IMR-90 (cell line): ENCODE results near the gene NISCH. TPM values are rescaled to one million over a fixed set of nuclear protein-coding genes. Genes with fewer than 3 reads are reported as not detected.

Source experiments
- ATAC-seq: fragments of 200-7000 bp; cut with Tn5 transposase; 2 replicates; pipeline ENCODE4 v1.9.1; 2020; ENCODE audit warnings: low read depth, mild to moderate bottlenecking, moderate library complexity
- BruUV-seq: library from RNA; stranded (reverse); fragments of 400-500 nt; replicated peaks from 2 replicates; lab custom pipeline; 2021; lab: Mats Ljungman, UMichigan
- CTCF ChIA-PET: fragments of 300-600 bp; formaldehyde crosslinking; extraction: SDS; loops from one replicate; lab custom pipeline; 2021; ENCODE audit warnings: antibody characterized with exemption; lab: Yijun Ruan, JAX
- POLR2A ChIA-PET: fragments of 300-600 bp; sonication (Branson Sonifier 250); formaldehyde crosslinking; loops from one replicate; lab custom pipeline; 2022; ENCODE audit warnings: antibody characterized with exemption; ENCODE audit not compliant: unreplicated experiment; lab: Charles Lee
- DNase-seq: peaks from one replicate; pipeline ENCODE4 v3.0.0; 2013
- H2AFZ ChIP-seq: replicated peaks from 2 replicates; pipeline ENCODE3; 2013; ENCODE audit warnings: low read length, mild to moderate bottlenecking; ENCODE audit not compliant: poor library complexity
- H2AK5ac ChIP-seq: 2 replicates; pipeline ENCODE4 v1.6.1; 2013; ENCODE audit warnings: low read depth, low read length, inconsistent platforms
- H2AK9ac ChIP-seq: replicated peaks from 2 replicates; pipeline ENCODE3; 2013; ENCODE audit warnings: mild to moderate bottlenecking, low read depth, low read length, moderate library complexity; ENCODE audit not compliant: poor library complexity
- H2BK120ac ChIP-seq: 2 replicates; pipeline ENCODE4 v1.6.1; 2013; ENCODE audit warnings: low read depth, low read length, inconsistent platforms
- H2BK15ac ChIP-seq: 3 replicates; pipeline ENCODE4 v1.6.1; 2013; ENCODE audit warnings: low read depth, low read length, inconsistent platforms
- H2BK20ac ChIP-seq: 2 replicates; pipeline ENCODE4 v1.6.1; 2013; ENCODE audit warnings: low read depth, mild to moderate bottlenecking, inconsistent platforms, low read length, moderate library complexity
- H2BK5ac ChIP-seq: 2 replicates; pipeline ENCODE4 v1.6.1; 2013; ENCODE audit warnings: mild to moderate bottlenecking, low read depth, low read length, inconsistent platforms; ENCODE audit not compliant: poor library complexity, severe bottlenecking
- H3K14ac ChIP-seq: replicated peaks from 2 replicates; pipeline ENCODE4 v1.6.1; 2013; ENCODE audit warnings: low read depth, low read length, inconsistent platforms
- H3K18ac ChIP-seq: 2 replicates; pipeline ENCODE4 v1.6.1; 2013; ENCODE audit warnings: low read depth, low read length, control low read depth
- H3K23ac ChIP-seq: 2 replicates; pipeline ENCODE4 v1.6.1; 2013; ENCODE audit warnings: low read depth, low read length, inconsistent platforms
- H3K27ac ChIP-seq: 2 replicates; pipeline ENCODE4 v1.5.1; 2013; ENCODE audit warnings: mild to moderate bottlenecking, control low read depth, low read length; ENCODE audit not compliant: insufficient read depth
- H3K27me3 ChIP-seq: 2 replicates; pipeline ENCODE4 v1.6.1; 2013; ENCODE audit warnings: low read length; ENCODE audit not compliant: control insufficient read depth, insufficient read depth
- H3K36me3 ChIP-seq: 2 replicates; pipeline ENCODE4 v1.6.1; 2013; ENCODE audit warnings: low read length, mixed read lengths; ENCODE audit not compliant: control insufficient read depth, insufficient read depth
- H3K4ac ChIP-seq: 2 replicates; pipeline ENCODE4 v1.6.1; 2013; ENCODE audit warnings: low read depth, low read length, inconsistent platforms
- H3K4me1 ChIP-seq: 2 replicates; pipeline ENCODE4 v1.6.1; 2013; ENCODE audit warnings: low read length, mixed read lengths; ENCODE audit not compliant: control insufficient read depth, insufficient read depth
- H3K4me2 ChIP-seq: 2 replicates; pipeline ENCODE4 v1.6.1; 2013; ENCODE audit warnings: low read depth, mild to moderate bottlenecking, control low read depth, low read length, moderate library complexity
- H3K4me3 ChIP-seq: 2 replicates; pipeline ENCODE4 v1.5.1; 2013; ENCODE audit warnings: low read depth, mild to moderate bottlenecking, control low read depth, low read length, moderate library complexity; ENCODE audit not compliant: insufficient read depth
- H3K56ac ChIP-seq: 2 replicates; pipeline ENCODE4 v1.6.1; 2013; ENCODE audit warnings: low read length, inconsistent platforms; ENCODE audit not compliant: insufficient read depth; ENCODE audit errors: extremely low read depth
- H3K79me1 ChIP-seq, 2 experiments: 2 replicates each; pipeline ENCODE4 v1.6.1; 2013; ENCODE audit warnings: low read length in 2 of 2, inconsistent platforms in 1 of 2, low read depth in 1 of 2
- H3K9ac ChIP-seq: 2 replicates; pipeline ENCODE4 v1.6.1; 2013; ENCODE audit warnings: low read depth, low read length, control low read depth
- H3K9me1 ChIP-seq: 2 replicates; pipeline ENCODE4 v1.6.1; 2013; ENCODE audit warnings: low read length, inconsistent platforms; ENCODE audit not compliant: insufficient read depth
- H3K9me3 ChIP-seq: 2 replicates; pipeline ENCODE4 v1.6.1; 2013; ENCODE audit warnings: low read length; ENCODE audit not compliant: control insufficient read depth, insufficient read depth
- H4K20me1 ChIP-seq: 2 replicates; pipeline ENCODE4 v1.6.1; 2013; ENCODE audit warnings: low read length, inconsistent platforms; ENCODE audit not compliant: insufficient read depth
- H4K5ac ChIP-seq: 2 replicates; pipeline ENCODE4 v1.6.1; 2013; ENCODE audit warnings: mild to moderate bottlenecking, low read depth, low read length, control low read depth
- H4K8ac ChIP-seq, 2 experiments: 2 replicates each; pipeline ENCODE4 v1.6.1; 2013; ENCODE audit warnings: low read depth in 2 of 2, low read length in 2 of 2, control low read depth in 1 of 2, inconsistent platforms in 1 of 2
- H4K91ac ChIP-seq: 2 replicates; pipeline ENCODE4 v1.6.1; 2013; ENCODE audit warnings: low read depth, low read length, inconsistent platforms; ENCODE audit not compliant: insufficient read depth
- BHLHE40 ChIP-seq: fragments of 150-350 bp; IDR thresholded peaks from 2 replicates; pipeline ENCODE4 v1.6.1; 2016; ENCODE audit warnings: mild to moderate bottlenecking, low read depth, low read length
- CEBPB ChIP-seq: IDR thresholded peaks from 2 replicates; pipeline ENCODE4 v1.6.1; 2012; ENCODE audit warnings: low read depth, low read length, improper control_type of control experiment
- CHD1 ChIP-seq: IDR thresholded peaks from 2 replicates; pipeline ENCODE4 v1.6.1; 2012; ENCODE audit warnings: low read depth, low read length, improper control_type of control experiment
- CTCF ChIP-seq: conservative IDR thresholded peaks from 2 replicates; pipeline ENCODE4 v1.5.1; 2012; ENCODE audit warnings: mild to moderate bottlenecking, low read depth, low read length, improper control_type of control experiment
- ELK1 ChIP-seq: fragments of 150-350 bp; IDR thresholded peaks from 2 replicates; pipeline ENCODE4 v1.6.1; 2016; ENCODE audit warnings: low read depth, mild to moderate bottlenecking, low read length, moderate library complexity, borderline replicate concordance
- FOS ChIP-seq: fragments of 150-350 bp; IDR thresholded peaks from 2 replicates; pipeline ENCODE4 v1.6.1; 2016; ENCODE audit warnings: low read depth, low read length
- MAFK ChIP-seq: IDR thresholded peaks from 2 replicates; pipeline ENCODE4 v1.6.1; 2012; ENCODE audit warnings: low read depth, low read length, improper control_type of control experiment
- MAZ ChIP-seq: IDR thresholded peaks from 2 replicates; pipeline ENCODE4 v1.6.1; 2012; ENCODE audit warnings: low read depth, mild to moderate bottlenecking, low read length, improper control_type of control experiment, moderate library complexity, borderline replicate concordance
- MXI1 ChIP-seq: IDR thresholded peaks from 2 replicates; pipeline ENCODE4 v1.6.1; 2012; ENCODE audit warnings: low read depth, mild to moderate bottlenecking, low read length, moderate library complexity, borderline replicate concordance
- NFE2L2 ChIP-seq: fragments of 150-350 bp; IDR thresholded peaks from 2 replicates; pipeline ENCODE4 v1.6.1; 2016; ENCODE audit warnings: low read depth, mild to moderate bottlenecking, low read length
- POLR2A ChIP-seq: IDR thresholded peaks from 2 replicates; pipeline ENCODE4 v1.6.1; 2012; ENCODE audit warnings: mild to moderate bottlenecking, low read depth, low read length
- RAD21 ChIP-seq: IDR thresholded peaks from 2 replicates; pipeline ENCODE4 v1.6.1; 2012; ENCODE audit warnings: low read length, improper control_type of control experiment
- RCOR1 ChIP-seq: IDR thresholded peaks from 2 replicates; pipeline ENCODE4 v1.6.1; 2012; ENCODE audit warnings: mild to moderate bottlenecking, low read length, improper control_type of control experiment; ENCODE audit not compliant: insufficient replicate concordance
- RFX5 ChIP-seq: IDR thresholded peaks from 2 replicates; pipeline ENCODE4 v1.8.0; 2012; ENCODE audit warnings: low read depth, mild to moderate bottlenecking, low read length, moderate library complexity
- SMC3 ChIP-seq: fragments of 150-350 bp; IDR thresholded peaks from 2 replicates; pipeline ENCODE4 v1.6.1; 2016; ENCODE audit warnings: low read depth, mild to moderate bottlenecking, antibody characterized with exemption, low read length, moderate library complexity
- USF2 ChIP-seq: fragments of 150-350 bp; IDR thresholded peaks from 2 replicates; pipeline ENCODE4 v1.6.1; 2017; ENCODE audit warnings: mild to moderate bottlenecking, antibody characterized with exemption, low read length, low read depth
- WGBS, 2 experiments: methylation state at CpG; one replicate each; pipeline versions ENCODE4 v1.1.5 to v1.1.7; 2013; ENCODE audit warnings: missing lambda C conversion rate in 2 of 2; ENCODE audit not compliant: insufficient read length in 1 of 2; ENCODE audit errors: extremely low coverage in 2 of 2; 5-methylcytosine and 5-hydroxymethylcytosine counted together
- dilution Hi-C: fragments of 300-500 bp; cut with HindIII; formaldehyde crosslinking; loops from one replicate; pipeline ENCODE4 v1.14.3; 2018; ENCODE audit warnings: low sequenced_read_pairs; ENCODE audit not compliant: unreplicated experiment
- in situ Hi-C: fragments of 300-500 bp; cut with MboI; formaldehyde crosslinking; loops from 3 replicates; pipeline ENCODE4 v1.14.3; 2019; ENCODE audit warnings: low sequenced_read_pairs, inconsistent platforms, mixed read lengths
- intact Hi-C: fragments of 100-400 bp; cut with micrococcal nuclease; formaldehyde crosslinking; loops from 2 replicates; pipeline ENCODE4 v1.10.0; 2022
- polyA plus RNA-seq, 3 experiments: library from polyadenylated mRNA; depleted of rRNA; stranded (reverse); fragments of >200 nt; gene quantifications; 2 replicates each; pipeline ENCODE4 v1.2.3, GENCODE V29; 2012; ENCODE audit warnings: low replicate concordance in 1 of 3
- total RNA-seq: library from RNA; depleted of rRNA; stranded (reverse); fragments of >200 nt; gene quantifications from 2 replicates; pipeline ENCODE4 v1.2.3, GENCODE V29; 2012

Gene NISCH
- total and polyA plus RNA-seq, 2 of the 4 experiments (the other 2 are of a cell fraction), result 36.9 to 86.0 TPM

GRCh38 chr3:52503788-52504424 lies 48.5 kb downstream of the NISCH start:
- ChIA-PET POLR2A (no interaction called here), CTCF (no interaction called here)
- Histone ChIP-seq H4K5ac (no peak overlapping the region), H2BK20ac (no peak overlapping the region), H3K4me3 (no peak overlapping the region), H3K56ac (no peak overlapping the region), H3K4me2 (no peak overlapping the region), H3K14ac (no peak overlapping the region), H2AK5ac (no peak overlapping the region), H3K36me3 (no peaks in the 10 kb centered on the region), H4K20me1 (no peaks in the 10 kb centered on the region; the same call in 1 of the 2 replicates), H2BK15ac (no peak overlapping the region), H2AFZ (no peak overlapping the region), H3K4me1 (peaks cover 3% of the 10 kb centered on the region; the same call in 1 of the 2 replicates), H3K9me3 (no peaks in the 10 kb centered on the region), H3K9ac (no peak overlapping the region), H4K8ac (no peak overlapping the region), H3K4ac (no peak overlapping the region), H3K9me1 (peaks cover 7% of the 10 kb centered on the region; the same call in 1 of the 2 replicates), H3K18ac (no peak overlapping the region), H3K23ac (no peak overlapping the region), H2BK120ac (no peak overlapping the region), H3K79me1 (no peaks in the 10 kb centered on the region), H2AK9ac (peak overlapping the region; percentile 16), H2BK5ac (no peak overlapping the region), H3K27me3 (peaks cover under 1% of the 10 kb centered on the region), H3K27ac (no peak overlapping the region), H4K91ac (no peak overlapping the region)
- intact Hi-C loops, result no loop called here
- in situ Hi-C loops, result no loop called here
- DNase-seq (no peak), ATAC-seq (no peak)
- dilution Hi-C loops, result no loop called here
- no peak for TF ChIP-seq SMC3
- no peak for TF ChIP-seq MXI1
- TF ChIP-seq USF2, result no peak
- TF ChIP-seq POLR2A, result no peak
- no peak for TF ChIP-seq MAZ
- no peak for TF ChIP-seq RAD21
- no peak for TF ChIP-seq NFE2L2
- TF ChIP-seq MAFK, result no peak
- TF ChIP-seq RFX5, result no peak
- TF ChIP-seq BHLHE40, result no peak
- TF ChIP-seq ELK1, result no peak
- no peak for TF ChIP-seq RCOR1
- TF ChIP-seq CTCF, result no peak
- no peak for TF ChIP-seq CHD1
- TF ChIP-seq FOS, result no peak
- TF ChIP-seq CEBPB, result no peak
- BruUV-seq, result no TSS peak
- no CpG with 5 or more reads among the region's 23 CpGs for WGBS, 2 experiments
